Glomerular visceral epithelial cell (primary cell): ENCODE results near the gene RPH3AL.
"Not testable (repeated sequence)": the region's sequence is repeated elsewhere in the genome, so short reads cannot be mapped to it uniquely, and the experiment has no call there.

Source experiments
- DNase-seq: peaks from one replicate; pipeline ENCODE4 v3.0.0-alpha.2; 2016; ENCODE audit errors: extremely low spot score

RPH3AL gene

GRCh38 chr17:202501-202951 lies 150.1 kb downstream of the RPH3AL start:
- no peak for DNase-seq

DNA sequence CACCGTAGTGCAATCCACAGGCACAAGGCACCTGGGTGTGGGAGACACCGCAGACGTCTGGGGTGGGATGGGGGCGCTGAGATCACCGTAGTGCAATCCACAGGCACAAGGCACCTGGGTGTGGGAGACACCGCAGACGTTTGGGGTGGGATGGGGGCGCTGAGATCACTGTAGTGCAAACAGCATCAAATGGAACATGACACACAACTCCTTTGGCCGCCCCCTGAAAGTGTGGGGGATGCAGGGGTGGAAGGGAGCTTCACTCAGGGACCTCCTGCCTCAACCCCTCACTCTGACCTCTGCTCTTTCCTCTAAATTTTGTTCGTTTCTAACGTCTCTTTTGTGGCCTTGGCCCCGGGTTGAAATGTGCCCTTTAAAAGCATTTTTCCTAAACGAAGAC lies 150.9 kb downstream of the RPH3AL start:
- not testable (repeated sequence) for DNase-seq

DNA sequence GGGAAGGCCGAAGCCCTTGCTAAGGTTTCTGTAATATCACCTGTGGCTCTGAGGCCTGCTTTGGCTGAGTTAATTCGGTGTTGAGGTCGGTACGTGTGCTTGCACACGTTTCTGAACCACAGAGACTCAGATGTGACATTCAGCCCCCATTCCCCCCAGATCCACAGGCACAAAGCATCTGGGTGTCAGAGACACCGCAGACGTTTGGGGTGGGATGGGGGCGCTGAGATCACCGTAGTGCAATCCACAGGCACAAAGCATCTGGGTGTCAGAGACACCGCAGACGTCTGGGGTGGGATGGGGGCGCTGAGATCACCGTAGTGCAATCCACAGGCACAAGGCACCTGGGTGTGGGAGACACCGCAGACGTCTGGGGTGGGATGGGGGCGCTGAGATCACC lies 151.3 kb downstream of the RPH3AL start:
- DNase-seq = not testable (repeated sequence)

DNA sequence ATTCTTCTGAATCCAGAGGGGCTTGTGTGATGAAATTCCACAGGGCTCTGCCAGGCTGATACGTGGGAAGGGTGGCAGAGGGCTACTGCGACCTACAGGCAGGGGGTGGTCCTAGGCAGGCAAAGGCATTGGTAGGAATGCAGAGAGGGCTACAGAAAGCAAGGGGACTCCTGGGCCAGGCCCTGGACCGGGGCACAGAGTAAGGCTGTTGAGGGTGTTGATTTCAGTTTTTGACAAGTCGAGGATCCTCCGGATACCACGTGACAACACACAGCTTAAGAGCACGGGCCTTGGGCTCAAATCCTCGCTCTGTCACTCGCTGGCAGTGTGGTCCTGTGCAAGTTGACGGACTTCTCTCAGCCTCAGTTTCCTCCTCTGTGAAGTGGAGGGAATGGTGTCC lies 152.0 kb downstream of the RPH3AL start:
- no peak for DNase-seq

- DNase-seq = no peak
Observed at GRCh38 chr17:199806-200545, 152.6 kb downstream of the RPH3AL start.

DNA sequence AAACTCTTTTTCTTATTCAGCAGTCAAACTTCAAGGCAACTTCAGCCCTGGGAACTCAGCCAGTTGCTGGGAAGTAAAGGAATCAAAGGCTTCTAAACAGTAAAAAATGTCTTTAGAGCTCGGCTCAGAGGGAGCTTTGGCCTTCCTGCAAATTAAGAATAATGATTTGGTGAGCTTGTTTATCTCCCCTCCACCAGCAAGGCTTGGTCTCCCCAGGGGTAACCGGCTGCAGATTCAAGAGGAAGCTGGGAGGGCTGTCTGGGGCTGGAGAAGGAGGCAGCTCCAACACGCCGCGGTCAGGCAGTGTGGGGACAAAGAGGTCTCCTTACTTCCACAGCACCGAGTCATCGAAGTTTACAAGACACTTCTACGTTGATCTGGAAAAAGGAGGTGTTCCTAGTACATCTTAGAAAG lies 153.4 kb downstream of the RPH3AL start:
- DNase-seq = no peak

- DNase-seq = not testable (repeated sequence)
Observed at GRCh38 chr17:198225-198624, 154.4 kb downstream of the RPH3AL start.

DNA sequence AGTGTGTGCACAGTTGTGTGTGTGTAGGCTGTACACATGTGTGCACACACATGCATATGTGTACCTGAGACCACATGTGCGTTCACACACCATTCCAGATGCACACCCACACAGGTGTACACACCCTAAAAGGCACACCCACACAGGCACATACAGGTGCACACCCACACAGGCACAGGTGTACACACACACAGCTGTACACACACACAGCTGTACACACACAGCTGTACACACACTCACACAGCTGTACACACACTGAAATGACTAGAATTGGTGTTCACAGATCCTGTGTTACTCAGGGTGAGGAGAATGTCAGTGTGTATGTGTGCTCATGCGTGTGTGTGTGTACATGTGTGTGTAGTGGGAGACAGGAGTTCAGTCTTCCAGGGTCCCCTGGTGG lies 155.3 kb downstream of the RPH3AL start:
- DNase-seq = no peak

DNA sequence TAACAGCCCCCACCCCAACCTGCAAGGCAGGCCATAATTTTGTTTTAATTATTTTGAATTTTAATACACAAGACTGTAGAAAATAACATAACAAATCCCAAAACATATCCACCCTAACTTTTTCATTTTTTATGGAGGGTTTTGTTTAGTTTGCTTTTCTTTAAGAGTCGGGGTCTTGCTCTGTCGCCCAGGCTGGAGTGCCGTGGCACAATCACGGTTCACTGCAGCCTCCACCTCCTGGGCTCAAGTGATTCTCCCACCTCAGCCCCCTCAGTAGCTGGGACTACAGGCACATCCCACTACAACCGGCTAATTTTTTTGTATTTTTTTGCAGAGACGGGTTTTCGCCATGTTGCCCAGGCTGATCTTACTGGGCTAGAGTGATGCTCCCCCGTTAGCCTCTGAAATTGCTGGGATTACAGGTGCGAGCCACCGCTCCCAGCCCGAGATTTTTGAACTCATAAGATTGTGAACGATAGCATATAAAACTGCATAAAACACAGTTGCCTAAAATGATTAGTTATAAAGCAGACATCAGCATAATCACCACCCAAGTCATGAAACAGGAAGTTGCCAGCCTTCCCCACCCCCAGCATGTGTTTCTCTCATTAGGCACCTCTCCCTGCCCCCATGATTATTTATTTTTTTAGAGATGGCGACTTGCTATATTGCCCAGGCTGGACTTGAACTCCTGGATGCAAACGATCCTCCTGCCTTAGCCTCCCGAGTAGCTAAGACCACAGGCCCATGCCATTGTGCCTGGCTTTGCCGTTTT lies 157.6 kb downstream of the RPH3AL start:
- DNase-seq = no peak

GRCh38 chr17:193841-194806 lies 158.5 kb downstream of the RPH3AL start:
- DNase-seq = no peak

DNA sequence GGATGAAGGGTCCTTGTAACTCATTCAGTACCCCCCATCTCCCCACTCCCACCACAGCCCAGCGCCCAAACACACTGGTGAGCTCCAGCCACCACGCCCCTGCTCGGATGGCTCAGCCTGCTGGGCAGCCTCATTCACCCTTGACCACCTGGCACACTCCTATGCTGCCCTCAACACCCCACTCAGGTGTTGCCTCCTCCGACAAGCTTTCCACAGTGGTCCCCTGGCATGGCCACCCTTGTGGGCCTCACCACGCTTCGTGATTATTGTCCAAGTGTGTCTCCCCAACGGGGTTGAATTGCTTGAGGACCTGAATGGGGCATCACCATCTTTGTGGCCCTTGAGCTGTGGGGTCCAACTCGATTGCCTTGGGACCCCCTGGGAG lies 159.2 kb downstream of the RPH3AL start:
- DNase-seq = no peak

DNA sequence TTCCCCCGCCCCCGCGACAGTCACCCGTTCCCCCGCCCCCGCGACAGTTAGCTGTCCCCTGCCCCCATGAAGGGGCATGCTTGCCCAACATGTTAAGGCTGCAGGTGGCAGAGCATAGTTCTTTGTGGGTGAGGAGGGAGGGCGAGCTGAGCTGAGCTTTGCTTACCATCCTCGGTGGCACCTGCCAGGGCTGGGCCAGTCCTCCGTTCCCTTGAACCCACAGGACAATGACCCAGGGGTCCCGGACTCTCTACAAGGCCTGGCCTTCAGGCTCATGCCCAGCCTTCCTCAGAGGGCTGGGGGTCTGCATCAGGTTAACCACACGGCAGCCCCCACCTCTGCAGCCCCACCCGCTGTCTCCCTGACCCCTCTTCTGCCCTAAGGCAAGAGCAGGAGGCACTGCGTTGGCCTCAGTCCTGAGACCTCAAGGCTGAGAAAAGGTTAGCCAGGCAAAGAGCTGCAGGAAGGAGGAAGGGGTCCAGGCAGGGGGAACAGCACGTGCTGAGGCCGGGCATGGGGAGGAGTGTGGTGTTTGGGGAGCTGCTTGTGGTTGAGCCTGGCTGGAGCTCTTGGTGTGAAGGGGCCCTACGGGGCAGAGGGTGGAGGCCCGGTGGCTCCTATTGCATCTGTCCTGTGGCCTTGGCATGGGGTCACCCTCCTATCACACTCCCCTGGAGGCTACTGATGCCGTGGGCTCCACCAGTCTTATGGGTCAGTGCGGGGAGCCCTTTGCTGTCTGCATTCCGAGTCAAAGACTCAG lies 159.8 kb downstream of the RPH3AL start:
- no peak for DNase-seq

GRCh38 chr17:189444-189843 lies 163.2 kb downstream of the RPH3AL start:
- no peak for DNase-seq

DNA sequence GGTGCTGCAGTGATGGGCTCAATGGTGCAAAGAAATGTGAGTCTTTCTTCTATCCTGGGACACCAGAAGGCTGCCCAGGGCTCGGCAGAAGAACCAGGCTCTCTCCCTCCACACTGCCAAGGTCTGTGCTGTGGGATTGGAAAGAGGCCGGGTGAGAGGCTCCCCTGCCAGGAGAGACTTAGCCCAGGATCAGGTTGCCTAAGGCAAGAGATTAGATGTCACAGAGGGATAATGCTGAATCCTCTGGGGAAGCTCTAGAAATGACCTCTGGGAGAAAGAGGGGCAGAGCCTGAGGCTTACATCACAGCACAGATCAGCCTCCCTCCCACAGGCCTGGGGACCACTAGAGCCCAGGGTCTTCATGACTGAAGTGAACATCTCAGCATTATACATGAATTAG lies 165.5 kb downstream of the RPH3AL start:
- no peak for DNase-seq

DNA sequence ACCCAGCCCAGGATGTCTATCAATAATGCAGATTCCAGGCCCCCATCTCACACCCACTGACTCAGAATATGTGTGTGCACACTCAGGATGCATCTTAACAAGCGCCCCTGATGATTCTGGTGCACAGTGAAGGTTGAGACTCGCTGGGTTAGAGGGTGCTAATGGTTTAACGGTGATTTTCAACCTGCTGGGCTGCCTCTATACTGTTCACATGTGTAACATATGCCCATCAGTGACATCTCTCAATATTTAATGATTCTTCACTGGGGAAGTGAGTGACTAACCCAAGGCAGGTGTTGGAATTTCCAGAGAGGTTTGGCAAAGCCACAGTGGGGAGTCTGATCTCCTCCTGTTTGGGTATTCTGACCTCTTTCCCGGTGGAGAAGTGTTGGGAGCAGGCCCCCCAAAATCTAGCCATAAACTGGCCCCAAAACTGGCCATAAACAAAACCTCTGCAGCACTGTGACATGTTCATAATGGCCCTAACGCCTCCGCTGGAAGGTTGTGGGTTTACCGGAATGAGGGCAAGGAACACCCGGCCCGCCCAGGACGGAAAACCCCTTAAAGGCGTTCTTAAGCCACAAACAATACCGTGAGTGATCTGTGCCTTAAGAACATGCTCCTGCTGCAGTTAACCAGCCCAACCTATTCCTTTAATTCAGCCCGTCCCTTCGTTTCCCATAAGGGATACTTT lies 167.0 kb downstream of the RPH3AL start:
- DNase-seq = peak; percentile 43

DNA sequence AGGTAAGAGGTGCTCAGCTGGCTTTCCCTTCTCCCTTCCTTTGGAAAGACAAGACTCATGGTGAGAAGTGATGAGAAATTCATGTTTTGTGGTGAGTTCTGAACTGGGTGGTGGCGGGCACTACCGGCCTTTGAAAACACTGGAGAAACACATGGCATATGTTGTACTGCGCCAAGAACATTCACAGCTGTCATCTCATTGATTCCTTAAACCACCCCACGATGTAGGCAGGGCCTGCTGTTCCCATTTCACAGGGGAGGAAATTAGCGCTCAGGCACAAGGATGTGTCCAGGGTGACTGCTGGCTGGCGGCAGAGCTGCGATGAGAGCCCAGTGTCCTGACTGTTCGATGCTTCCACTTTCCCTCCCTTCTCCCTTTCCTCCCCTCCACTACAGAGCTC lies 169.6 kb downstream of the RPH3AL start:
- no peak for DNase-seq

- DNase-seq = no peak
Observed at GRCh38 chr17:182050-182751, 170.4 kb downstream of the RPH3AL start.

DNA sequence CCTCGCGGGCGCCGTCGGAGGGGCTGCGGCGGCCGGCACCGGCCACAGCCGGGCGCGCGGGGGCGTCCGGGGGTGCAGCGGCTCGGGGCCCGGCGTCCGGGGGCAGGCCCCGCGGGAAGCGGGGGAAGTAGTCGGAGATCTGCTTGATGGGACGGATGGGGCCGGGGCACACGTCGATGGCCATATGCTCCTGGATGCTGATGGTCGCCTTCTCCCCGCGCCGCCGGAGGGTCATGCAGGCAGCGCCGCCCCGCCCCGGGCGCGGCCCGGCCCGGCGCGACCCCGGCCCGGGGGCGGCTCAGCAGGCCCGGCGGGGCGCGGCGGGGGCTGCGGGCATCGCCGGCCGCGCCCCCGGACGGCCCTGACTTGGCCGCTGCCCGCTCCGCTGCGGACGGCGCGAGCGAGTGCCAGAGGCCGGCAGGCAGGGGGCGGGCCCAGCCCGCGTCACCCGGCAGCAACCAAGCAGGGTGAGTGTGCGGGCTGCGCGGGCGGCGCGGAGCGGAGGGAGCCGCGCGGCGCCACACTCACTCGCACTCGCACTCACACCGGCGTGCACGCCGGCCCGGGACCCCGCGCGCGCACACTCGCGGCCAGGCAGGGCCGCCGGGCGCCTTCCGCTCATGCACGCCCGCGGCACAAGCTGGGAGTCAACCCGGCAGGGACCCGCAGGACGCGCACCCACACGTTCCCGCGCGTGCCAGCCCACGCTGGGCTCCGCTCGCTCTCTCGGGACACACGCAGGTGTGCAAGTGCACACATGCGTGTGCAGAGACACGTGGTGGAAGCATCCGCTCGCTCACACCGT lies 171.2 kb downstream of the RPH3AL start, which contains the start of gene DOC2B:
Gene DOC2B (minus strand): TSS at position 406 of the 805 bp plus-strand sequence. CDS start 171 bp downstream, at position 235.
- no peak for DNase-seq
